C4-2B (cell line): Measurements from ENCODE around the gene ZMYND11.

ENCODE experiments used
- H3K27ac ChIP-seq: fragments of 450-650 bp; 2 replicates; pipeline ENCODE4 v1.5.1; 2017
- CTCF ChIP-seq: fragments of 450-650 bp; conservative IDR thresholded peaks from 2 replicates; pipeline ENCODE4 v1.5.1; 2017; ENCODE audit warnings: mild to moderate bottlenecking
- ZFX ChIP-seq: fragments of 450-650 bp; IDR thresholded peaks from 2 replicates; pipeline ENCODE4 v1.6.1; 2017

ZMYND11 gene

GRCh38 chr10:266974-267425 lies 131.7 kb downstream of the ZMYND11 start:
- no peak overlapping the region for H3K27ac ChIP-seq
- TF ChIP-seq CTCF (no peak), ZFX (no peak)

GRCh38 chr10:267705-268104 lies 132.4 kb downstream of the ZMYND11 start:
- peak overlapping the region; percentile 3; the same call in 1 of the 2 replicates for H3K27ac ChIP-seq
- TF ChIP-seq CTCF, result no peak
- no peak for TF ChIP-seq ZFX

GRCh38 chr10:269440-270074 lies 134.3 kb downstream of the ZMYND11 start:
- no peak for TF ChIP-seq CTCF
- TF ChIP-seq ZFX, result no peak

GRCh38 chr10:271201-271600 lies 135.9 kb downstream of the ZMYND11 start:
- TF ChIP-seq CTCF, result no peak
- TF ChIP-seq ZFX, result no peak
- H3K27ac ChIP-seq, result no peak overlapping the region

More at GRCh38 chr10:269440-270074, 134.3 kb downstream of the ZMYND11 start:
- H3K27ac ChIP-seq, result no peak overlapping the region

- H3K27ac ChIP-seq, result no peak overlapping the region
- TF ChIP-seq CTCF (no peak), ZFX (no peak)
Measured at GRCh38 chr10:271722-272121, 136.5 kb downstream of the ZMYND11 start.

- TF ChIP-seq CTCF (no peak), ZFX (no peak)
- no peak overlapping the region for H3K27ac ChIP-seq
Measured at GRCh38 chr10:273088-273487, 137.8 kb downstream of the ZMYND11 start.

GRCh38 chr10:274866-275265 lies 139.6 kb downstream of the ZMYND11 start:
- no peak for TF ChIP-seq ZFX
- TF ChIP-seq CTCF, result no peak
- H3K27ac ChIP-seq, result no peak overlapping the region
